Ovary (tissue), 3 donors: ENCODE results near the gene NDUFS4.
"Not testable (repeated sequence)": the region's sequence is repeated elsewhere in the genome, so short reads cannot be mapped to it uniquely, and the experiment has no call there.

Experiments used
- EP300 ChIP-seq: sonication (generic); formaldehyde crosslinking; IDR thresholded peaks from one replicate; pipeline ENCODE4 v1.6.1; 2017; ENCODE audit warnings: antibody characterized with exemption
- POLR2A ChIP-seq: fragments of 450-650 bp; IDR thresholded peaks from one replicate; pipeline ENCODE4 v1.6.1; 2017; ENCODE audit warnings: antibody characterized with exemption, mild to moderate bottlenecking, moderate library complexity
- TF ChIP-seq, protein P1 (sequence below), 3 donors: fragments of 450-650 bp in 2 of 3; fragments of 200-600 bp in 1 of 3; IDR thresholded peaks; one replicate each; pipeline versions ENCODE4 v1.5.1 to v1.8.0; 2016 to 2022; ENCODE audit warnings: antibody characterized with exemption in 3 of 3, mild to moderate bottlenecking in 1 of 3
- donor health status: DM: no; HTN: no; CAD: no.

DNA sequence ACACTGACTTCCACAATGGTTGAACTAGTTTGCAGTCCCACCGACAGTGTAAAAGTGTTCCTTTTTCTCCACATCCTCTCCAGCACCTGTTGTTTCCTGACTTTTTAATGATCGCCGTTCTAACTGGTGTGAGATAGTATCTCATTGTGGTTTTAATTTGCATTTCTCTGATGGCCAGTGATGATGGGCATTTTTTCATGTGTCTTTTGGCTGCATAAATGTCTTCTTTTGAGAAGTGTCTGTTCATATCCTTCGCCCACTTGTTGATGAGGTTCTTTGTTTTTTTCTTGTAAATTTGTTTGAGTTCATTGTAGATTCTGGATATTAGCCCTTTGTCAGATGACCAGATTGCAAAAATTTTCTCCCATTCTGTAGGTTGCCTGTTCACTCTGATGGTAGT, 100.1 kb downstream of the NDUFS4 start:
- TF ChIP-seq, protein P1, sequence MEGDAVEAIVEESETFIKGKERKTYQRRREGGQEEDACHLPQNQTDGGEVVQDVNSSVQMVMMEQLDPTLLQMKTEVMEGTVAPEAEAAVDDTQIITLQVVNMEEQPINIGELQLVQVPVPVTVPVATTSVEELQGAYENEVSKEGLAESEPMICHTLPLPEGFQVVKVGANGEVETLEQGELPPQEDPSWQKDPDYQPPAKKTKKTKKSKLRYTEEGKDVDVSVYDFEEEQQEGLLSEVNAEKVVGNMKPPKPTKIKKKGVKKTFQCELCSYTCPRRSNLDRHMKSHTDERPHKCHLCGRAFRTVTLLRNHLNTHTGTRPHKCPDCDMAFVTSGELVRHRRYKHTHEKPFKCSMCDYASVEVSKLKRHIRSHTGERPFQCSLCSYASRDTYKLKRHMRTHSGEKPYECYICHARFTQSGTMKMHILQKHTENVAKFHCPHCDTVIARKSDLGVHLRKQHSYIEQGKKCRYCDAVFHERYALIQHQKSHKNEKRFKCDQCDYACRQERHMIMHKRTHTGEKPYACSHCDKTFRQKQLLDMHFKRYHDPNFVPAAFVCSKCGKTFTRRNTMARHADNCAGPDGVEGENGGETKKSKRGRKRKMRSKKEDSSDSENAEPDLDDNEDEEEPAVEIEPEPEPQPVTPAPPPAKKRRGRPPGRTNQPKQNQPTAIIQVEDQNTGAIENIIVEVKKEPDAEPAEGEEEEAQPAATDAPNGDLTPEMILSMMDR (IDR thresholded peaks at IDR 0.05): not testable (repeated sequence)
- not testable (repeated sequence) for TF ChIP-seq POLR2A, EP300
